Cerebellar nuclear complex (tissue), 1 donor: ENCODE results near the gene TMED6.
"Not testable (repeated sequence)": the region's sequence is repeated elsewhere in the genome, so short reads cannot be mapped to it uniquely, and the experiment has no call there.

Experiments used
- DNase-seq, 2 experiments: peaks; one replicate each; lab custom pipeline; 2025; lab: John Stamatoyannopoulos, UW

TMED6 gene

GRCh38 chr16:69360070-69360469 is 8.5 kb upstream of the TMED6 start:
- DNase-seq, result not testable (repeated sequence)

- DNase-seq, result no peak
These were observed 951 bp downstream of the TMED6 start for GRCh38 chr16:69350536-69351133.

DNA sequence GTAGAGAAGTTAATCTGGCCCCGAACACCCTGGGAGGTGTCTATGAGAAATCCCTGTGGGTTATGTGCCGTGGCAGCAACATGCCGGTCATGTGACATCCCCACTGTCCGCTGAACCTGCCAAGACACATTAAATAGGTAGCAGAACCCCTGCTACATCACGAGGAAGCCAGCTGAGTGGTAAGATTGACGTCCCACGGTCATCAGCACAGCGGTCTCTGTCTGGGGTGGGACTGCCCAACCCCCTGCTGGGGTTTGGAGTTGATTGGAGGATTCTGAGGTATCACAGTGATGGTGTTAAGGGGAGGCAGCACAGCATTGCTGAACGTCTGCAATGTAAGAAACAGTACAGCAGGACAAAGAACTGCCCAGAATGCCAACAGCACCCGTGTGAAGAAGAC is 2.0 kb downstream of the TMED6 start:
- DNase-seq, result no peak

- DNase-seq, result no peak
These were observed 3.4 kb downstream of the TMED6 start for GRCh38 chr16:69348222-69348621.

GRCh38 chr16:69346683-69347082 is 4.9 kb downstream of the TMED6 start:
- no peak for DNase-seq

- no peak for DNase-seq
These were observed 5.7 kb downstream of the TMED6 start for GRCh38 chr16:69345923-69346322.

- DNase-seq, result no peak
These were observed 7.4 kb downstream of the TMED6 start for GRCh38 chr16:69344171-69344570.

- no peak for DNase-seq
These were observed 11.4 kb downstream of the TMED6 start for GRCh38 chr16:69340095-69340644.

- peak; percentile 54 to 91 for DNase-seq
These were observed 12.1 kb downstream of the TMED6 start, which contains the start of the genes COG8 and NIP7 for GRCh38 chr16:69339289-69340094. Gene COG8 (minus strand): TSS chr16:69339564. CDS start chr16:69339552, 12 bp downstream. Gene NIP7 (plus strand): TSS chr16:69339772. CDS start chr16:69339830, 58 bp downstream.

- DNase-seq, result no peak
These were observed 12.9 kb downstream of the TMED6 start for GRCh38 chr16:69338557-69339288.

DNA sequence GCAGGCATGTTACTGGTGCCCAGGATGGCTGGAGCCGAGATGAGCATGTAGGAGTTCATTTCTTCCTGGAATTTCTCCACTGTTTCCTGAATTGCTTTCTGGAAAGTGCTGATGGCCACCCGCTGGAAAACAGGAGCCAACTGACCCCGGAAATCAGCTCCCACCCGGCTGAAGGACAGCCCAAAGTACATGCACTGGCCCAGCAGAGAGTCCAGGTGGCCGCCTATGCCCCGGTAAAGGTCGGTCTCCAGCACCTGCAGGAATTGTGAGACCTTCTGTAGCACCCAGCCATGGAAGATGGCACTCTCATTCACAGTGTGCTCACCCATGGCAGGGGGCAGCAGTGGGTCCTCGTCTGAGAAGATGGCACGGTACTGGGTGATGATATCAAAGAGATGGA is 16.9 kb downstream of the TMED6 start:
- no peak for DNase-seq

- peak; percentile 28 to 90 for DNase-seq
These were observed 21.1 kb downstream of the TMED6 start, which contains the start of gene PDF for GRCh38 chr16:69330286-69331109. Gene PDF (minus strand): TSS chr16:69330588. CDS start chr16:69330570, 18 bp downstream.

GRCh38 chr16:69329369-69330285 is 22.0 kb downstream of the TMED6 start:
- no peak for DNase-seq

GRCh38 chr16:69328854-69329316 is 22.7 kb downstream of the TMED6 start:
- DNase-seq, result no peak

- DNase-seq, result no peak
These were observed 23.8 kb downstream of the TMED6 start for GRCh38 chr16:69327585-69328310.

- no peak for DNase-seq
These were observed 25.3 kb downstream of the TMED6 start for GRCh38 chr16:69326172-69326873.

DNA sequence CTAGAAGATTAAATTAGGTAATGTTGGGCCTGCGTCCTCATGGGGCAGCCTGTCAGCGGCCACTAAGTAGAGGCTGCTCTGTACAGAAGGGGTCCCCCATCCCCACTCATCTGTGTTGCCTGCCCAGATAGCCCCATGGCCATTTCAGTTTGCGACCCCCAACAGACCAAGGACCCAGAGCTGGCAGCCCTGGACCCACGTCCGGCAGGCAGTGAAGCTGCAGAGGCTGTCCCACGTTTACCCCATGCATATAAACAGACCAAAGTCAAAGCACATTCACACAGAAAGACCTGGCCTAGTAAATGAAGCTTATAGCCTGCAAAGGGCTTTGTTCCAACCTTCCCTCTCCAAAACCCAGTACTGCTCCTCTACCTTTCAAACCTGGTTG is 25.8 kb downstream of the TMED6 start:
- no peak for DNase-seq

DNA sequence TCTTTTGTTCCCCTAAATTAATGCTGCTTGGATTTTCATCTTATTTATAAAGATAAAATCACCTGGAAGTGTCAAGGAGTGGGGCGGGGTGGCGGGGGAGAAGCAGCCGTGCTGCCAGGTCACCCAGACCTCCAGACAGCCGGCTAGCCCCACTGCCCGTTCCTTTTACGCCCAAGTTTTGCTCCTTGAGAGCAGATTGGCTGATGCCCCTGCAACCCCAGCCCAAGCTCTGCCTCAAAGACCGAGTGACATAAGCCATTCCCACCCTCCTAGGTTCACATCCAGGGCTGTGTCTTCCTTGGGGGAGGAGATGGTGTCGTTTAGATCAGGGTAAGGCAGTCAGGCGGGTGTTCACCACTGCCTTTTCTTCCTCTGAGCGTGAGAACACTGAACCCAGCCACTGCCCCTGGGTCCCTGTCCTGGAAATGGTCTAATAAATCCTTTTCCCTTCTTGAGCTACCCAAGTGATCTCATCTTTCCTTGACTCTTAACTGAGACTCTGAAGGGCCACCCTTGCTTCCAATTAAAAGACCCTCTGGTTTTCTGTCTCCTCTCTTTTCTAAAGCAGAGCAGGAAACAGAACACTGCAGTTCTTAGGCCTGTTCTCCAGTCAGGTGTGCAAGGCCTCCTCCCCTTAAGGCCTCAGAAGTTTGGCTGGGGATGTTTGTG is 26.9 kb downstream of the TMED6 start:
- no peak for DNase-seq
